NCI-H128 (cell line): ENCODE measurements around the gene PPARD.
"Not testable (repeated sequence)": the region's sequence is repeated elsewhere in the genome, so short reads cannot be mapped to it uniquely, and the experiment has no call there.

ENCODE experiments used
- DNase-seq: peaks from one replicate; lab custom pipeline; 2025; ENCODE audit not compliant: unreplicated experiment; lab: John Stamatoyannopoulos, UW

PPARD gene

DNA sequence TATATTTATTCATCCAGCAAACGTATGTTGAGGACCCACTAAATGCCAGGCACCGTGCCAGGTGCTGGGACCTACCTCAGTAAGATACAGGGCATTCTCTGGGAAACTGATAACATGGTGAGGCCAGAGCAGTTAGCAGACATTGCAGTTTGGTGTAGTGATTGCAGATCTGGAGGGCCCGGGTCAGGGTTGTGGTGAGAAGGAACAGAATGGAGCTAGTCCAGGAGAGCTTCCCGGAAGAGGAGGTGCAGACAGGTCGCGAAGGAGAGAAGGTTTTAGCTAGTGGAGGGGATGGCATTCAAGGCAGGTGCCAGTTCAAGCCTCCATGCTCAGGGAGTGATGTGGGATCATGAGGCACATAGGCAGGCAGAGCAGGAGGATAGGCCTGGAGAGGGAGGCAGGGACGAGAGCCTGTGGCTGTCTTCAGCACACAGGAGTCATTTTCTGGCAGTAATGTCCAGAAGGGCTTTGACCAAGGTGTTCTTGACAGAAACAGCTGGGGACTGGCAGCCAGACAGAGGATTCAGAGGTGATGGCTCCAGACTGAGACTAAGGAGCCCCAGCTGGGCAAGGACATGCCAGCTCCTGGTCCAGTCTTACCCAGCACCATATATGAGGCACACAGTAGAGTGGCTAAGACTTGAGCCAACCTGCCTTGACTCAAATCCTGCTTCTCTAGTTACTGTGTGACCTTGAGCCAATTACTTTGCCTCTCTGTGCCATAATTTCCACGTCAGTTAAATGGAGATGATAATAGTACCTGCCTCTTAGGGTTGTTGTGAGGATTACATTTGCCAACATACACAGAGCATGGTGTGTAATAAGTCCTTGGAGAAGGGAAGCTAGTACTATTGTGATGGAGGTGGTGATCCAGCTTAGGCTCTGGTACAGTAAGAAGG lies 61.4 kb downstream of the PPARD start:
- DNase-seq, result no peak

DNA sequence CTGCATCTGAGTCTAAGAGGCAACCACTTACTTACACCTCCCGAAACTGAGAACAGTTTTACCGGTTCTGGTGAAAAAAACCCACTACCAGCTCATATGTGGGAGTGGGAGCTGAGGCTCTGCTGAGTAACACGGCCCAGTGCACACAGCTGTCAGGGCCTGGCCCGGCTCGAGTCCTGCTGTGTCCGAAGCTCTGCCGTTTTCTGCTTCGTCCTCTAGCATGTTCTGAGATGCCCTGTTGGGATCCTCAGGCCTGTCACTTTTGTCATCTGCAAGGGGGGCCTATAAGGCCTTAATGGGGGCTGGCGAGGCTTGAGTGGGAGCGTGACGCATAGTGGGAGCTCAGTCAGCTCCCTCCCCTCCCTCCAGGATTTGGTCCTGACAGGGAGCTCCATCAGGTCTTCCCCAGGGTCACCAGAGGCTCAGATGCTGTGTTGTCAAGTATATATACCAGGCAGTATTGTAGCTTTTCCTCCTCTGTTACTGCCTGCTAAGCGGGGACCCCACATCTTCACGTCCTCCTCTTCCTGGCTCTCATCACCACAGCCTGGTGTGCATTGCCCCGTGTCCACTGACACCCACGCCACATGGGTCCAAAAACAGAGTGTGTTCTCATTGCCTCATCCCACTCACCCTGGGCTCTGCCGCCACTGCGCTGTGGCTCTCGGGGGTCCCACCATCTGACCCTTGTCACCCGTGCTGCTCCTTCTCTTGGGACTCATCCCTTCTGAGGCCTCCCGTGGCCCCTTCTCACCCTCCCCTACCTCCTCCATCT lies 64.5 kb downstream of the PPARD start:
- no peak for DNase-seq

DNA sequence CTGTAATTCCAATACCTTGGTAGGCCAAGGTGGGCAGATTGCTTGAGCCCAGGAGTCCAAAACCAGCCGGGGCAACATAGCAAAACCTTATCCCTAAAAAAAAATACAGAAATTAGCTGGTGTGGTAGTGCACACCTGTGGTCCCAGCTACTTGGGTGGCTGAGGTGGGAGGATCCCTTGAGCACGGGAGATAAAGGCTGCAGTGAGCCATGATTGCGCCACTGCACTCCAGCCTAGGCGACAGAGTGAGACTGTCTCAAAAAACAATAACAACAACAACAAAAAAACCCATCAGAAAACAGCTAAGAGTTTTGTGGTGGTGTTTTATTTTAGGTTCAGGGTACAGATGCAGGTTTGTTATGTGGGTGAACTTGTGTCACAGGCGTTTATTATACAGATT lies 66.9 kb downstream of the PPARD start:
- DNase-seq, result no peak

DNA sequence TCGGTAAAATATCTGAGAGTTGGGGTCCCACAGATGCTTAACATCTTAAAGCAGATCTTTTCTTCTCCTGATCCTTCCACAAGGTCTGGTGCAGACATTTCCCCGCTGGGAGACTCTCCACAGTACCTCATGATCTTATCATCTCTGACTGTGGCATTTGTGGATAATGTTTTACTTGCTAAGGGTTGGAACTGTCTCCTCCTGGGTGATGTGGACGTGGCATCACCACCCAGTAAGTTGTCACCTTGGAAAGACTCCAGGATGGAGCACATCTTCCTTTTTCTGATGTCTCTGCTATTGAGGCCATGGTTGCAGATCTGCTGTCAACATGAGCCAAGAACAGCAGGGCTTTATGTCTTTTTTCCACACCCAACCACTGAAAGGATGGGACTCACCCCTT lies 67.8 kb downstream of the PPARD start:
- DNase-seq, result no peak

DNA sequence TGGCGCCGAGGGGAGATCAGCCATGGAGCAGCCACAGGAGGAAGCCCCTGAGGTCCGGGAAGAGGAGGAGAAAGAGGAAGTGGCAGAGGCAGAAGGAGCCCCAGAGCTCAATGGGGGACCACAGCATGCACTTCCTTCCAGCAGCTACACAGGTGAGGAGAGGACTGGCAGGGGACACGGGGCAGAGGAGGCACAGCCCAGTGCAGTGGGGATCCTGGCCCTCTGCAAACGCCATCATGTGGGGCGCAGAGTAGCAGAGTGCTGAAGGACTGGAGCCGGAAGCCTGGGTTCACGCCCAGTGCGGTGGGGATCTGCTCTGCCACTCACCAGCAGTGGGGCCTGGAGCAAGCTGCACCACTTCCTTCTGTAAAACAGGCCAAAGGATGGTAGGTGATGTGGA lies 68.7 kb downstream of the PPARD start:
- DNase-seq, result no peak

DNA sequence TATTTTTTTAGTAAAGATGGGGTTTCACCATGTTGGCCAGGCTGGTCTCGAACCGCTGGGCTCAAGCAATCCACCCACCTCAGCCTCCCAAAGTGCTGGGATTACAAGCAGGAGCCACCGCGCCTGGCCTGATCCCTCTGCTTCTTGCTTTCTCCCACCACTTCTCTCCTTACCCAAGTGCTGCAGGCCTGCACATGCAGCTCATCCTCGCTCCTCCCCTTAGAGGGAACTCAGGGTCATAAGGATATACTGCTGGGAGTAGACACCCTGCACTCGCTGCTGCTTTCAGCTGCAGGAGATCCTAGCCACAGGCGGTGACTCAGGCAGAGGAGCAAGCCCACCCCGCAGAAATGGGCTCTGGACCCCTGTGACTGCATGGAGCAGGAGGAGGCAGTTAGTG lies 69.7 kb downstream of the PPARD start:
- no peak for DNase-seq

DNA sequence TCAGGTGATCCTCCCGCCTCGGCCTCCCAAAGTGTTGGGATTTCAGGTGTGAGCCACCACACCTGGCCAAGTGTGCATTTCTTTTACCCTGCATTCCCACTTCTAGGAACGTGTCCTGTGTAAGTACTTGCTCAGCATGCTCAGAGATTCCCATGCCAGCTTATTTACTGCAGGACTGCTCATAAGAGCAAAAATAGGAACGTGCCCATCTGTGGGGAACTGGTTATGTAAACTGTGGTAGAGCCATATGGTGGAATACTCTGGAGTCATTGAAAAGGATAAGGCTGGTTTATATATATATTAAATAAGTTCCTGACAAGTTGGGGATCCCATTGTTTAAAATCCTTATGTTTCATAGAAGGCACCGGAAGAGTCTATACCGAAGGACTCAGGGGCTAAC lies 71.6 kb downstream of the PPARD start:
- no peak for DNase-seq

DNA sequence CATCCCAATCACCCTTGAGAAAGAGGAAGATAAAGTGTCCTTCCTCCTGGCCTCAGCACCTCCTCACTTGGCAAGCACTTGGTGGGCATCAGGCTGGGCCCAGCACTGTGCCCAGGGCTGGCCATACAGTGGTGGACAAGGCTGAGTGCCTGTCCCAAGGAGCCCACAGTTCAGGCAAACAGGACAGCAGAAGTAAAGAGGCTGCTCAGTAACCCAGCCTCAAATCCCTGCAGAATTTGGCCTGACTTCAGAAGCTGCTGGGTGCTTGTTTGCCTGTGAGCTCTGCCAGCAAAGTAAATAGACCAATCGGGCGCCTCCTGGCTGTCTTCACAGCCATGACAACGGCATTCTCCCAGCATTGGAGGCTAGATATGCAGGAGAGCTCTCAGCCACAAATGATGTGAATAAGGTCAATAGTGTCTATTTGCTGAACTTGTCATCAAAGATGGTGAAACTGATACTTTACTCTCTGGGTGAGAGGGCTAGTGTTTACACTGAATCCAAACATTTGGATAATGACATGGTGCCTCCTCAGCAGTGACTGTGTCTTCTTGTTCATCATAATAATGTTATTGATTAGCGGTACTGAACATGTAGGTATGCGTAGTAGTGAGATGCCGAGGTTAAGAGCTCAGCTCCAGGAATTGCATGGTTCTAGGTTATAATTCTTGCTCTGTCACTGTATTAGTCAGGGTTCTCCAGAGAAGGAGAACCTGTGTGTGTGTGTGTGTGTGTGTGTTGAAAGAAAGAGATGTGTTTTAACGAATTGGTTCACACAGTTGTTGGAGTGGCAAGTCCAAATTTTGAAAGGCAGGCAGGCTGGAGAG lies 72.9 kb downstream of the PPARD start:
- peak; percentile 16 for DNase-seq

DNA sequence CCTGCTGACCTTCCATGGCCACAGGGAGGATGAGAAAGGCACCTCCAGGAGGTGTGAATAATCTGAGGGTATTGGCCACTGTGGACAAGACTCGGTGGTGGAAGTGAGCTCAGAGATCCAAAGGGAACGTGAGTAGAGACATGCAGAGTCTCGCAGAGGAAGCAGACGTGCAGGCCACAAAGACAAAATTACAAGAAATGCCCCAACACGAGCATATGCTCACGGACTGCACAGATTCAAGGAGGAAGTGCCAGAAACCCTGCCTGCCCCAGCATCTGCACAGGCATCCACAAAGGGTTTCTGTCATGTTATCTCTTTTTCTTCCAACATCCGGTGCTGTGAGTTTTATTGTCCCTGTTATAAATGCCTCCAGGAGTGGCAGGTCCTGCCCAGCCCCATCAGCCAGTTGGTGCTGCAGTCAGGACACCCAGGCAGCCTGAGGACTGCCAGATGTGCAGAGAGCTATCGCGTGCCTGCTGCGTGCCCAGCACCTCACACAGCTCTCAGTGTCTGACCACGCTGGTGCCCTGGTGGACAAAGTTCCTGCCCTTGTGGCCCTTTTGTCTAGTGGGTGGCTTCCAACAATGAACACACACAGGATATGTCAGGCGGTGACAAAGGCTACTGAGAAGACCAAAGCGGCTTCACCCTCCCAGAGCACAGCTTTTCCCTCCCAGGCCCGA lies 75.8 kb downstream of the PPARD start:
- no peak for DNase-seq

DNA sequence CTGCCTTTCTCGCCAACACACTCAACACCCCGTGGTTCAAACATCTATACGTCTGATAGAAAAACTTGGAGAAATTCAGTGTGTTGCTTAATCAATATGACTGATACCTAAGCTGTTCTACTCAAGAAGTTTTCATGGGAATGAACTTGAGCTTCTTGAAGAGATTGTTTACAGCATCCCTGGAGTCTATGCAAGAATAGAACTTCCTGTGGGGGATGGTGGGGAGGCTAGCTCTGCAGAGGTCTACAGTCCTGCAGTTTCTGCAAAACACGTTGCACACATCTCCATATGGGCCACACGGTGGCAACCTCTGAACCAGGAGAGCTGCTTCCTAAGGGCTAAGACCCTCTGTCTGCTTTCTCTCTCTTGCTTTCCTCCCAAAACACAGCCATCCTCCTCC lies 77.1 kb downstream of the PPARD start:
- DNase-seq, result no peak

DNA sequence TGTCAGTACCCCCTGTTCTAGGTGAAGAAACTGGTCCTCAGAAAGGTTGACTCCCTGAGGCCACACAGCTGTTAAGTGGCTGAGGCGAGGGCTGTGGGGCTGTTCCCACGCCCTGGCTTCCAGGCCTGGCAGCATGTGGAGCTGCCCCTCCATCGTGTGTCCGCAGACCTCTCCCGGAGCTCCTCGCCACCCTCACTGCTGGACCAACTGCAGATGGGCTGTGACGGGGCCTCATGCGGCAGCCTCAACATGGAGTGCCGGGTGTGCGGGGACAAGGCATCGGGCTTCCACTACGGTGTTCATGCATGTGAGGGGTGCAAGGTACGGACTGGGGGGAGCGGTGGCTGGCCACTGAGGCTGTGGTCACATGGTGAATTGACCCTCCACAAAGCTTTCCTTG lies 77.6 kb downstream of the PPARD start:
- DNase-seq, result no peak

DNA sequence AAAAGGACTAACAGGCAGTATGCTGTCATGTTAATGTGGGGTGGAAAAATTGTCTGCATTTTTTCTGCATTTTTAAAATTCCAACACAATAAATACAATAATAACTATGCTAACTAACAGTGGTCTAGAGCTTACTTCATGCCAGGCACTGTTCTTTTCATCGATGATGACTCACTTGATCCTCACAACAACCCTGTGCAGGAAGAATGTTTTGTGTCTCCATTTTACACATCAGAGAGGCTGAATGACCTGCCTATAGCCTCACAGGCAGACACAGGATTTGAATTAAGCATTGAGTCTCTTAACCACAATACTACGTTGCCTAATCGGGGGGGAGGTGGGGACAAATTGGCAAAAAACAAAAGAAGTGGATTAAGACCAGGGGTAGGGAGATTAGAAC lies 82.9 kb downstream of the PPARD start:
- no peak for DNase-seq

DNA sequence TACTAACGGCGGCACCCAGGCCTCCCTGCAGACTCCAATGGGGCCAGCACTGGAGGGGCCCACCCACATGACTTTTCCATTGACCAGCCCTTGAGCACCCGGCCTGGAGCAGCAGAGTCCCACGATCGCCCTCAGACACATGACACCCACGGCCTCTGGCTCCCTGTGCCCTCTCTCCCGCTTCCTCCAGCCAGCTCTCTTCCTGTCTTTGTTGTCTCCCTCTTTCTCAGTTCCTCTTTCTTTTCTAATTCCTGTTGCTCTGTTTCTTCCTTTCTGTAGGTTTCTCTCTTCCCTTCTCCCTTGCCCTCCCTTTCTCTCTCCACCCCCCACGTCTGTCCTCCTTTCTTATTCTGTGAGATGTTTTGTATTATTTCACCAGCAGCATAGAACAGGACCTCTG lies 83.7 kb downstream of the PPARD start:
- DNase-seq, result no peak

DNA sequence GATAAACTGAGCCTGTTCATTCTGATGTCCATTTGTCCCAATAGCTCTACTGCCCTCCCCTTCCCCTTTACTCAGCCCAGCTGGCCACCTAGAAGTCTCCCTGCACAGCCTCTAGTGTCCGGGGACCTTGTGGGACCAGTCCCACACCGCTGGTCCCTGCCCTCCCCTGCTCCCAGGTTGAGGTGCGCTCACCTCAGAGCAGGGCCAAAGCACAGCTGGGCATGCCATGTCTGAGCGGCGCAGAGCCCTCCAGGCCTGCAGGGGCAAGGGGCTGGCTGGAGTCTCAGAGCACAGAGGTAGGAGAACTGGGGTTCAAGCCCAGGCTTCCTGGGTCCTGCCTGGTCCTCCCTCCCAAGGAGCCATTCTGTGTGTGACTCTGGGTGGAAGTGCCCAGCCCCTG lies 85.1 kb downstream of the PPARD start:
- DNase-seq, result no peak

DNA sequence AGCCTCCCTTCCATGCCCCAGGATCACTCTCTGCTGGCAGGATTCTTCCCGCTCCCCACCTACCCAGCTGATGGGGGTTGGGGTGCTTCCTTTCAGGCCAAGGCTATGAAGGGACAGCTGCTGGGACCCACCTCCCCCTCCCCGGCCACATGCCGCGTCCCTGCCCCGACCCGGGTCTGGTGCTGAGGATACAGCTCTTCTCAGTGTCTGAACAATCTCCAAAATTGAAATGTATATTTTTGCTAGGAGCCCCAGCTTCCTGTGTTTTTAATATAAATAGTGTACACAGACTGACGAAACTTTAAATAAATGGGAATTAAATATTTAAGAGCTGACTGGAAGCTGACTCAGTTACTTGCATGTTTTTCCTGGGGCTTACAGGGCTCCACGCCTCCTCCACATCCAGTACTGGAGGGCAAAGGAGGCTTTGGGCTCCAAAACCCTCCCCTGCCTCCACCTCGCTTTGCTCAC lies 85.5 kb downstream of the PPARD start:
- DNase-seq, result no peak

DNA sequence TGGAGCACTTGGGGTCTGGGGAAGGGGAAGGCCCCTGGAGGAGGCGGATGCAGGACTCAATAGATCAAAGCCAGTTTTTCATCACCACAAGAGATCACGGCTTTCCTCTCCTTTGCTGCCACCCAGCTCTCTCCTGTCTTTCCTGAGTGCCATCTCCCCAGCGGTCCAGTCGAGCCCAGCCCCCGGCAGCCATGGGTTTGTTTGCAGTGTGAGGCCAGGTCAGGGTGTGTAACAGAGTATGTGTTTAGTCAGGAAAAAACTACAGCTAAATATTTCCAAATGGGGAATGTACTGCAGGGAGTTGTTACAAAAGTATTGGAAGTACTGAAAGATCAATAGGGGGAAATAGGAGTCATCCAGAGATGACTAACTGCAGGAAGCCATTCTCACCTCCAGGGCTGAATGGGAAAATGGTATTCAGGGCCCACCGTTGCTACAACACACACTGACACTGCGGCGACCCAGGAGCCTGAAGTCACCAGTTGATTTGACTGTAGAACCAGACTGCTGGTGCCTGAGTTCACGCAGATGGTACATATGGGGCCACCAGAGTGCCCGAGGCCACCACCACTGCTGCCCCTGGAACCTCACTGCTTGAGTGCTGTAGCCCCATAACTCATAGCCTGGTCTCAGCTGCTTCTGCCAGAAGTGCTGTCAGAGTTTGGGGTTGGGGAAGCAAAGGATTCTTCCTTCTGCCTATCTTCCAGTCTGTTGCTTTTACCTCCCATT lies 86.2 kb downstream of the PPARD start:
- DNase-seq, result no peak

DNA sequence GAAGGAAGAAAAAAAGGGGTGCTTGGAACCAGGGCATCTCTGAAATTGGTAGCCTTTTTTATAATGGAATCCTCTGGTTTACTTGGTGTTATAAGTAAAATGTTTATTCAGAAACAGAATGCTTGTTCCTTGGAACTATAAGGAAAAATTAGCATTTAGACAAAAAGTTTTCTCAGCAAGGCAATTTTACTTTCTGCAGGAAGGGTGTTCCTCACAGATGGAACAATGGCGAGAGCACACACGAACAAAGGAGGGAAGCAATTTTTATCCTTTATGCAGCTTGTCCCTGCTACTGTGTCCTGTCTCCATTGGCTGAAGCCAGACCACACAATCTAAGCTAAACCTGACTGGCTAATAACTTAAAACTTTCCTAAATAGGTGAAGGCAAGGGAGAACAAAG lies 87.1 kb downstream of the PPARD start:
- DNase-seq, result no peak

DNA sequence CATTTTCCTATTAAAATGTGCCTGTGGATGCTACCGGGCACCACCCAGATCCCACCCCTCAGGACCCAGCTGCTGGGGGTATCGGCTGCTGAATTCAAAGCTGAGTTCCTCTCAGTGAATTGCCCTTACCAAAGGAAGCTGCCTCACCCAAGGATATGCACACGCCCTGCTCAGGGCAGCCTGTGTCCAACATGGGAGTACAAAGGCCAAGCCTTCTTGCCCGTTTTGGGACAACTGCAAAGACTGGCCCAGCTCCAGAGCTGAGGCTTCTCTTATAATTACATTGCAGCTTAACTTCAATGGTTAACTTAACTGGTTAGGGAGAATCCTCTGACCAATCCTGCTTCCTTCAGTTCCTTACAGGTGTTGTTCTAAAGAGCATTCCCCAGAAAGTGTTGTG lies 89.9 kb downstream of the PPARD start:
- no peak for DNase-seq

DNA sequence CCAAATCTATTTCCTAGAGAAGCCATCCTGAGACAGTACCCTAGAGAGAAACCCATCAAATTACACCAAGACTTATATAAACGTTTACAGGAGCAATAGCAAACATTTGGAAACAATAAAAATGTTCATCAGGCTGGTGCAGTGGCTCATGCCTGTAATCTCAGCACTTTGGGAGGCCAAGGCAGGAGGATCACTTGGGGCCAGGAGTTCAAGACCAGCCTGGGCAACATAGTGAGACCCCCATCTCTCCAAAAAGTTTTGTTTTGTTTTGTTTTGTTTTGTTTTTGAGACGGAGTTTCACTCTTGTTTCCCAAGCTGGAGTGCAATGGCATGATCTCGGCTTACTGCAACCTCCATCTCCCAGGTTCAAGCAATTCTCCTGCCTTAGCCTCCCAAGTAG lies 90.3 kb downstream of the PPARD start:
- DNase-seq, result not testable (repeated sequence)
